CD14-positive monocyte (primary cell): ENCODE measurements around the gene GRHL1. TPM values are rescaled to one million over a fixed set of nuclear protein-coding genes. Genes with fewer than 3 reads are reported as not detected.
A peak's percentile ranks its signal among the peaks of the same experiment; 100 is the strongest.

Experiments used
- DNase-seq, 3 donors: peaks; one replicate each; pipeline ENCODE4 v3.0.0-alpha.2; 2011 to 2022
- H2AFZ ChIP-seq: 2 replicates; pipeline ENCODE4 v1.6.0; 2012; ENCODE audit warnings: mild to moderate bottlenecking, low read depth, low read length, inconsistent platforms; ENCODE audit not compliant: insufficient read depth, poor library complexity, severe bottlenecking
- H3K27ac ChIP-seq, 2 donors: 1 replicate in 1 of 2; 2 replicates in 1 of 2; pipeline ENCODE4 v1.5.1; 2012 to 2013; ENCODE audit warnings: low read length in 2 of 2, control low read depth in 1 of 2, inconsistent platforms in 1 of 2, low read depth in 1 of 2, mild to moderate bottlenecking in 1 of 2
- H3K27me3 ChIP-seq, 2 donors: one replicate each; pipeline versions ENCODE4 v1.6.0 to v1.6.1; 2011 to 2013; ENCODE audit warnings: low read length in 2 of 2; ENCODE audit not compliant: control insufficient read depth in 2 of 2, insufficient read depth in 2 of 2
- H3K36me3 ChIP-seq, 2 donors: replicated peaks in 1 of 2; 1 replicate in 1 of 2; 2 replicates in 1 of 2; pipeline versions ENCODE4 v1.5.1 to v1.6.1; 2012 to 2013; ENCODE audit warnings: low read length in 2 of 2, control low read depth in 1 of 2, inconsistent platforms in 1 of 2, mild to moderate bottlenecking in 1 of 2; ENCODE audit not compliant: insufficient read depth in 2 of 2, control insufficient read depth in 1 of 2
- H3K4me1 ChIP-seq, 2 donors: 1 replicate in 1 of 2; 2 replicates in 1 of 2; pipeline versions ENCODE4 v1.5.1 to v1.6.1; 2012 to 2013; ENCODE audit warnings: low read length in 2 of 2, control low read depth in 1 of 2, inconsistent platforms in 1 of 2, mild to moderate bottlenecking in 1 of 2, moderate library complexity in 1 of 2; ENCODE audit not compliant: insufficient read depth in 2 of 2, control insufficient read depth in 1 of 2
- H3K4me2 ChIP-seq: replicated peaks from 2 replicates; pipeline ENCODE3; 2012; ENCODE audit warnings: low read length, moderate library complexity, mild to moderate bottlenecking; ENCODE audit not compliant: poor library complexity, severe bottlenecking; ENCODE audit errors: extremely low read depth
- H3K4me3 ChIP-seq, 3 experiments: fragments of 200-600 bp in 1 of 3; sonication (generic) in 1 of 3; replicated peaks in 1 of 3; 1 replicate in 2 of 3; 2 replicates in 1 of 3; pipeline ENCODE4 v1.5.1; 2011 to 2013; ENCODE audit warnings: low read length in 3 of 3, mild to moderate bottlenecking in 3 of 3, control low read depth in 2 of 3, low read depth in 2 of 3, inconsistent platforms in 1 of 3, moderate library complexity in 1 of 3
- H3K79me2 ChIP-seq: 2 replicates; pipeline ENCODE4 v1.6.0; 2012; ENCODE audit warnings: mild to moderate bottlenecking, control low read depth, inconsistent platforms, low read length, moderate library complexity; ENCODE audit not compliant: insufficient read depth
- H3K9ac ChIP-seq: 2 replicates; pipeline ENCODE4 v1.6.0; 2017; ENCODE audit warnings: low read length, mild to moderate bottlenecking; ENCODE audit not compliant: insufficient read depth, poor library complexity, severe bottlenecking
- H3K9me3 ChIP-seq, 2 donors: replicated peaks in 1 of 2; 1 replicate in 1 of 2; 2 replicates in 1 of 2; pipeline versions ENCODE4 v1.5.1 to v1.6.1; 2012 to 2013; ENCODE audit warnings: low read length in 2 of 2, control low read depth in 1 of 2; ENCODE audit not compliant: control insufficient read depth in 1 of 2, insufficient read depth in 1 of 2
- H4K20me1 ChIP-seq: 2 replicates; pipeline ENCODE4 v1.6.0; 2012; ENCODE audit warnings: mild to moderate bottlenecking, low read length, control low read depth, moderate library complexity; ENCODE audit not compliant: insufficient read depth
- H3K27ac Mint-ChIP-seq, 7 donors: one replicate each; pipeline ENCODE4 v1.8.0; 2020; ENCODE audit warnings: mild to moderate bottlenecking in 7 of 7, mixed read lengths in 7 of 7, moderate library complexity in 6 of 7, inconsistent platforms in 2 of 7
- H3K27me3 Mint-ChIP-seq, 3 donors: one replicate each; pipeline ENCODE4 v1.8.0; 2021 to 2022; ENCODE audit warnings: low read depth in 3 of 3, mild to moderate bottlenecking in 3 of 3, mixed read lengths in 3 of 3, moderate library complexity in 3 of 3, inconsistent platforms in 1 of 3
- H3K36me3 Mint-ChIP-seq, 2 donors: one replicate each; pipeline ENCODE4 v1.8.0; 2020; ENCODE audit warnings: mixed read lengths in 2 of 2, inconsistent platforms in 1 of 2, mild to moderate bottlenecking in 1 of 2
- H3K4me1 Mint-ChIP-seq: one replicate; pipeline ENCODE4 v1.8.0; 2020; ENCODE audit warnings: mild to moderate bottlenecking, mixed read lengths
- H3K4me3 Mint-ChIP-seq, 2 donors: one replicate each; pipeline ENCODE4 v1.8.0; 2020; ENCODE audit warnings: mild to moderate bottlenecking in 2 of 2, mixed read lengths in 2 of 2, moderate library complexity in 1 of 2
- H3K9me3 Mint-ChIP-seq, 7 donors: one replicate each; pipeline ENCODE4 v1.8.0; 2020 to 2022; ENCODE audit warnings: mixed read lengths in 7 of 7, mild to moderate bottlenecking in 6 of 7, moderate library complexity in 6 of 7, inconsistent platforms in 2 of 7
- CTCF ChIP-seq: fragments of 200-600 bp; IDR thresholded peaks from one replicate; pipeline ENCODE4 v1.8.0; 2022; ENCODE audit warnings: antibody characterized with exemption, mild to moderate bottlenecking
- WGBS: methylation state at CpG from one replicate; pipeline ENCODE4 v1.1.5; 2013; ENCODE audit warnings: missing lambda C conversion rate; ENCODE audit not compliant: insufficient coverage; 5-methylcytosine and 5-hydroxymethylcytosine counted together
- intact Hi-C, 2 donors: fragments of 100-400 bp; cut with micrococcal nuclease; formaldehyde crosslinking; loops; one replicate each; pipeline versions ENCODE4 v1.15.0 to v1.15.1; 2023
- polyA plus RNA-seq, 3 donors: library from polyadenylated mRNA; depleted of rRNA in 1 of 3; unstranded in 2 of 3; stranded (reverse) in 1 of 3; fragments of 300-500 nt in 2 of 3; fragments of >200 nt in 1 of 3; fragmentation: Illumina TruSeq in 2 of 3; gene quantifications; 1 replicate in 2 of 3; 2 replicates in 1 of 3; pipeline ENCODE4 v1.2.3, GENCODE V29; 2012 to 2021

The GRHL1 gene
- polyA plus RNA-seq, 3 donors: 0.08 TPM; not detected in 2

- DNase-seq: no peak
- Histone ChIP-seq H3K4me2 (no peak overlapping the region), H3K79me2 (no peaks in the 10 kb centered on the region), H2AFZ (no peak overlapping the region), H3K4me3 (no peak overlapping the region), H4K20me1 (no peaks in the 10 kb centered on the region), H3K36me3 (no peaks in the 10 kb centered on the region), H3K27ac (no peak overlapping the region), H3K27me3 (no peaks in the 10 kb centered on the region), H3K4me1 (peaks cover 3 to 8% of the 10 kb centered on the region in 2 donors), H3K9me3 (no peaks in the 10 kb centered on the region), H3K9ac (no peak overlapping the region)
- H3K4me1 Mint-ChIP-seq: peaks cover 7% of the 10 kb centered on the region
- H3K4me3 Mint-ChIP-seq: no peak overlapping the region
- WGBS: no CpG with 5 or more reads among the region's 6 CpGs
- TF ChIP-seq CTCF: no peak
- peak overlapping the region in 1 of 7 donors; percentile 73 for H3K27ac Mint-ChIP-seq
- no peaks in the 10 kb centered on the region for H3K36me3 Mint-ChIP-seq
- peaks cover 9 to 15% (median 10%) of the 10 kb centered on the region in 3 donors for H3K27me3 Mint-ChIP-seq
- intact Hi-C loops: loop anchor here (2.0 to 10.0 kb wide), 4 partner anchors 64 to 1360 kb away; no protein-coding TSS in a partner anchor
- H3K9me3 Mint-ChIP-seq: no peaks in the 10 kb centered on the region
Measured at GRCh38 chr2:9984871-9985480, 33.5 kb downstream of the GRHL1 start.

GRCh38 chr2:9985531-9986328 lies 34.2 kb downstream of the GRHL1 start:
- Mint-ChIP-seq H3K4me1 (peaks cover 11% of the 10 kb centered on the region), H3K27me3 (peaks cover 5 to 14% (median 5%) of the 10 kb centered on the region in 3 donors), H3K9me3 (no peaks in the 10 kb centered on the region), H3K27ac (no peak overlapping the region), H3K4me3 (no peak overlapping the region), H3K36me3 (no peaks in the 10 kb centered on the region)
- Histone ChIP-seq H3K27me3 (no peaks in the 10 kb centered on the region), H3K9me3 (no peaks in the 10 kb centered on the region), H3K4me3 (no peak overlapping the region), H2AFZ (no peak overlapping the region), H3K4me1 (peaks cover 3 to 12% of the 10 kb centered on the region in 2 donors), H3K36me3 (no peaks in the 10 kb centered on the region), H4K20me1 (no peaks in the 10 kb centered on the region), H3K4me2 (no peak overlapping the region), H3K27ac (no peak overlapping the region), H3K9ac (no peak overlapping the region), H3K79me2 (no peaks in the 10 kb centered on the region)
- no peak for TF ChIP-seq CTCF
- no peak for DNase-seq
- 100% methylated on average over 1 of the region's 5 CpGs for WGBS
- intact Hi-C loops: loop anchor here (2.0 to 10.0 kb wide), 4 partner anchors 63 to 1361 kb away; no protein-coding TSS in a partner anchor
